HG03565 (cell line): ENCODE data around the gene COPS6.
"Not testable (repeated sequence)": the region's sequence is repeated elsewhere in the genome, so short reads cannot be mapped to it uniquely, and the experiment has no call there.

Source experiments
- ATAC-seq: cut with Tn5 transposase; IDR thresholded peaks from one replicate; pipeline ENCODE4 v1.9.1; 2021; ENCODE audit warnings: mild to moderate bottlenecking, moderate library complexity; ENCODE audit not compliant: unreplicated experiment

The COPS6 gene

GRCh38 chr7:100126239-100126930, 37.6 kb downstream of the COPS6 start:
- ATAC-seq: peak; percentile 2

- ATAC-seq: peak; percentile 42
Measured at GRCh38 chr7:100126931-100127865, 38.4 kb downstream of the COPS6 start, which contains the start of gene MBLAC1. Gene MBLAC1, plus strand, starts transcription at chr7:100126967. Its CDS starts 429 bp downstream, at chr7:100127396.

GRCh38 chr7:100127866-100128636, 39.3 kb downstream of the COPS6 start:
- ATAC-seq: no peak

- ATAC-seq: no peak
Measured at GRCh38 chr7:100128637-100128963, 39.8 kb downstream of the COPS6 start.

- not testable (repeated sequence) for ATAC-seq
Measured at GRCh38 chr7:100130220-100130607, 41.4 kb downstream of the COPS6 start.

- ATAC-seq: no peak
Measured at GRCh38 chr7:100130608-100131453, 42.1 kb downstream of the COPS6 start.

- ATAC-seq: no peak
Measured at GRCh38 chr7:100132126-100132525, 43.4 kb downstream of the COPS6 start.

- ATAC-seq: no peak
Measured at GRCh38 chr7:100132697-100133151, 44.0 kb downstream of the COPS6 start.

- no peak for ATAC-seq
Measured at GRCh38 chr7:100137851-100138760, 49.3 kb downstream of the COPS6 start.

- ATAC-seq: no peak
Measured at GRCh38 chr7:100141555-100141949, 52.8 kb downstream of the COPS6 start.
